Keratinocyte (primary cell): Measurements from ENCODE around the gene VPS13D.

Experiments used
- EZH2 ChIP-seq: IDR thresholded peaks from one replicate; pipeline ENCODE4 v1.6.1; 2012; ENCODE audit warnings: inconsistent platforms, mild to moderate bottlenecking, low read length, moderate library complexity
- TF ChIP-seq, protein P1 (sequence below), 3 experiments: IDR thresholded peaks in 1 of 3; conservative IDR thresholded peaks in 1 of 3; optimal IDR thresholded peaks in 1 of 3; 2 replicates in 2 of 3; 3 replicates in 1 of 3; pipeline versions ENCODE3 to v1.5.1; 2011; ENCODE audit warnings: low read length in 3 of 3, mild to moderate bottlenecking in 3 of 3, moderate library complexity in 2 of 3, control low read depth in 1 of 3, inconsistent platforms in 1 of 3; ENCODE audit not compliant: insufficient read depth in 2 of 3; ENCODE audit errors: extremely low read depth in 1 of 3

DNA sequence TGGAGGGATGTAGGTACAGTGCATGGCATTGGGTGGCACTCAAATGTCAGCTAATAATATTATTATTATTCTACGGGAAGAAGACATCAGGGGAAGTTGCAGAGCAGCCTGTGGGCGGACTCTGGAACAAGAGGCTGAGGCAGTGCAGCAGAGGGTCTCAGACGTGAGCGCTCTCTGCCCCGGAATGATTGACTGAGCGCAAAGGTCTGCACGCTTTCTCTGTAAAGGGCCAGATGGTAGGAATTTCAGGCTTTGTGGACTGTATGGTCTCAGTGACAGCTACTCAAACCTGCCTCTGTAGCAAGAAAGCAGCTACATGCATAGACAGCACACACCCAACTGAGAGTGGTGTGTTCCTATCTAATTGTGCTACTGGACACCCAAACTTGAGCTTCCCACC, 29.6 kb upstream of the VPS13D start:
- TF ChIP-seq, protein P1, sequence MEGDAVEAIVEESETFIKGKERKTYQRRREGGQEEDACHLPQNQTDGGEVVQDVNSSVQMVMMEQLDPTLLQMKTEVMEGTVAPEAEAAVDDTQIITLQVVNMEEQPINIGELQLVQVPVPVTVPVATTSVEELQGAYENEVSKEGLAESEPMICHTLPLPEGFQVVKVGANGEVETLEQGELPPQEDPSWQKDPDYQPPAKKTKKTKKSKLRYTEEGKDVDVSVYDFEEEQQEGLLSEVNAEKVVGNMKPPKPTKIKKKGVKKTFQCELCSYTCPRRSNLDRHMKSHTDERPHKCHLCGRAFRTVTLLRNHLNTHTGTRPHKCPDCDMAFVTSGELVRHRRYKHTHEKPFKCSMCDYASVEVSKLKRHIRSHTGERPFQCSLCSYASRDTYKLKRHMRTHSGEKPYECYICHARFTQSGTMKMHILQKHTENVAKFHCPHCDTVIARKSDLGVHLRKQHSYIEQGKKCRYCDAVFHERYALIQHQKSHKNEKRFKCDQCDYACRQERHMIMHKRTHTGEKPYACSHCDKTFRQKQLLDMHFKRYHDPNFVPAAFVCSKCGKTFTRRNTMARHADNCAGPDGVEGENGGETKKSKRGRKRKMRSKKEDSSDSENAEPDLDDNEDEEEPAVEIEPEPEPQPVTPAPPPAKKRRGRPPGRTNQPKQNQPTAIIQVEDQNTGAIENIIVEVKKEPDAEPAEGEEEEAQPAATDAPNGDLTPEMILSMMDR (optimal IDR thresholded peaks at IDR 0.05 in 1 of 3, IDR thresholded peaks at IDR 0.05 in 1 of 3, conservative IDR thresholded peaks at IDR 0.05 in 1 of 3; ENCODE audit: extremely low read depth in 1 of 3, insufficient read depth in 2 of 3, low read length in 3 of 3): no peak
- TF ChIP-seq EZH2: no peak
